Astrocyte (in vitro differentiated cells and primary cell): ENCODE results near the gene CPLX4.
"Not testable (repeated sequence)": the region's sequence is repeated elsewhere in the genome, so short reads cannot be mapped to it uniquely, and the experiment has no call there.

ENCODE experiments used
- EZH2 ChIP-seq: IDR thresholded peaks from 2 replicates; pipeline ENCODE4 v1.6.1; 2012; ENCODE audit warnings: mild to moderate bottlenecking, low read length, inconsistent platforms; ENCODE audit not compliant: insufficient read depth
- TF ChIP-seq, protein P1 (sequence below): IDR thresholded peaks from 2 replicates; pipeline ENCODE4 v1.5.1; 2011; ENCODE audit warnings: low read depth, mild to moderate bottlenecking, inconsistent platforms, low read length, moderate library complexity; ENCODE audit not compliant: insufficient read depth

- TF ChIP-seq, protein P1, sequence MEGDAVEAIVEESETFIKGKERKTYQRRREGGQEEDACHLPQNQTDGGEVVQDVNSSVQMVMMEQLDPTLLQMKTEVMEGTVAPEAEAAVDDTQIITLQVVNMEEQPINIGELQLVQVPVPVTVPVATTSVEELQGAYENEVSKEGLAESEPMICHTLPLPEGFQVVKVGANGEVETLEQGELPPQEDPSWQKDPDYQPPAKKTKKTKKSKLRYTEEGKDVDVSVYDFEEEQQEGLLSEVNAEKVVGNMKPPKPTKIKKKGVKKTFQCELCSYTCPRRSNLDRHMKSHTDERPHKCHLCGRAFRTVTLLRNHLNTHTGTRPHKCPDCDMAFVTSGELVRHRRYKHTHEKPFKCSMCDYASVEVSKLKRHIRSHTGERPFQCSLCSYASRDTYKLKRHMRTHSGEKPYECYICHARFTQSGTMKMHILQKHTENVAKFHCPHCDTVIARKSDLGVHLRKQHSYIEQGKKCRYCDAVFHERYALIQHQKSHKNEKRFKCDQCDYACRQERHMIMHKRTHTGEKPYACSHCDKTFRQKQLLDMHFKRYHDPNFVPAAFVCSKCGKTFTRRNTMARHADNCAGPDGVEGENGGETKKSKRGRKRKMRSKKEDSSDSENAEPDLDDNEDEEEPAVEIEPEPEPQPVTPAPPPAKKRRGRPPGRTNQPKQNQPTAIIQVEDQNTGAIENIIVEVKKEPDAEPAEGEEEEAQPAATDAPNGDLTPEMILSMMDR, result not testable (repeated sequence)
- TF ChIP-seq EZH2, result not testable (repeated sequence)
These were observed 63.0 kb downstream of the CPLX4 start for GRCh38 chr18:59255491-59255890.
